GM23338 (cell line): Measurements from ENCODE around the gene VASN.
A peak's percentile ranks its signal among the peaks of the same experiment; 100 is the strongest.

Experiments used
- CREB1 ChIP-seq: fragments of 250-450 bp; sonication (Bioruptor Pico); IDR thresholded peaks from 2 replicates; pipeline ENCODE4 v1.5.0; 2020; ENCODE audit warnings: low read depth, mild to moderate bottlenecking, moderate library complexity
- CTCF ChIP-seq, 2 experiments: fragments of 200-600 bp in 1 of 2; sonication (generic) in 1 of 2; conservative IDR thresholded peaks; 2 replicates each; pipeline versions ENCODE4 v1.5.1 to v1.6.1; 2016 to 2017; ENCODE audit warnings: antibody characterized with exemption in 2 of 2, low read depth in 2 of 2, mild to moderate bottlenecking in 2 of 2, moderate library complexity in 1 of 2
- ETS1 ChIP-seq: IDR thresholded peaks from 2 replicates; pipeline ENCODE4 v1.6.1; 2016; ENCODE audit warnings: antibody characterized with exemption
- EZH2 ChIP-seq: fragments of 200-600 bp; sonication (generic); IDR thresholded peaks from one replicate; pipeline ENCODE4 v1.8.0; 2017; ENCODE audit warnings: antibody characterized with exemption, mild to moderate bottlenecking, low read depth; ENCODE audit not compliant: unreplicated experiment
- EZH2phosphoT487 ChIP-seq: fragments of 200-600 bp; sonication (generic); IDR thresholded peaks from one replicate; pipeline ENCODE4 v1.8.1; 2018; ENCODE audit warnings: antibody characterized with exemption; ENCODE audit not compliant: unreplicated experiment
- JUNB ChIP-seq: IDR thresholded peaks from one replicate; pipeline ENCODE4 v1.6.1; 2016; ENCODE audit warnings: antibody characterized with exemption; ENCODE audit not compliant: unreplicated experiment
- POLR2AphosphoS5 ChIP-seq: IDR thresholded peaks from 2 replicates; pipeline ENCODE4 v1.6.1; 2016; ENCODE audit warnings: antibody characterized with exemption, low read depth
- STAT1 ChIP-seq: IDR thresholded peaks from one replicate; pipeline ENCODE4 v1.6.1; 2016; ENCODE audit warnings: antibody characterized with exemption; ENCODE audit not compliant: unreplicated experiment
- ZNF114 ChIP-seq: fragments of 250-450 bp; sonication (Bioruptor Pico); IDR thresholded peaks from 2 replicates; pipeline ENCODE4 v1.5.0; 2020; ENCODE audit warnings: mild to moderate bottlenecking, moderate library complexity
- TF ChIP-seq, protein P1 (sequence below): IDR thresholded peaks from one replicate; pipeline ENCODE4 v1.6.1; 2018; ENCODE audit warnings: antibody characterized with exemption; ENCODE audit not compliant: unreplicated experiment

- TF ChIP-seq CTCF (conservative IDR thresholded peaks at IDR 0.05; ENCODE audit: low read depth in 2 of 2): no peak
- no peak for TF ChIP-seq JUNB
- no peak for TF ChIP-seq CREB1 (CRISPR knock-in tag)
- no peak for TF ChIP-seq EZH2
- TF ChIP-seq POLR2AphosphoS5: peak; percentile 85
- TF ChIP-seq STAT1: no peak
- TF ChIP-seq EZH2phosphoT487: no peak
- TF ChIP-seq, protein P1, sequence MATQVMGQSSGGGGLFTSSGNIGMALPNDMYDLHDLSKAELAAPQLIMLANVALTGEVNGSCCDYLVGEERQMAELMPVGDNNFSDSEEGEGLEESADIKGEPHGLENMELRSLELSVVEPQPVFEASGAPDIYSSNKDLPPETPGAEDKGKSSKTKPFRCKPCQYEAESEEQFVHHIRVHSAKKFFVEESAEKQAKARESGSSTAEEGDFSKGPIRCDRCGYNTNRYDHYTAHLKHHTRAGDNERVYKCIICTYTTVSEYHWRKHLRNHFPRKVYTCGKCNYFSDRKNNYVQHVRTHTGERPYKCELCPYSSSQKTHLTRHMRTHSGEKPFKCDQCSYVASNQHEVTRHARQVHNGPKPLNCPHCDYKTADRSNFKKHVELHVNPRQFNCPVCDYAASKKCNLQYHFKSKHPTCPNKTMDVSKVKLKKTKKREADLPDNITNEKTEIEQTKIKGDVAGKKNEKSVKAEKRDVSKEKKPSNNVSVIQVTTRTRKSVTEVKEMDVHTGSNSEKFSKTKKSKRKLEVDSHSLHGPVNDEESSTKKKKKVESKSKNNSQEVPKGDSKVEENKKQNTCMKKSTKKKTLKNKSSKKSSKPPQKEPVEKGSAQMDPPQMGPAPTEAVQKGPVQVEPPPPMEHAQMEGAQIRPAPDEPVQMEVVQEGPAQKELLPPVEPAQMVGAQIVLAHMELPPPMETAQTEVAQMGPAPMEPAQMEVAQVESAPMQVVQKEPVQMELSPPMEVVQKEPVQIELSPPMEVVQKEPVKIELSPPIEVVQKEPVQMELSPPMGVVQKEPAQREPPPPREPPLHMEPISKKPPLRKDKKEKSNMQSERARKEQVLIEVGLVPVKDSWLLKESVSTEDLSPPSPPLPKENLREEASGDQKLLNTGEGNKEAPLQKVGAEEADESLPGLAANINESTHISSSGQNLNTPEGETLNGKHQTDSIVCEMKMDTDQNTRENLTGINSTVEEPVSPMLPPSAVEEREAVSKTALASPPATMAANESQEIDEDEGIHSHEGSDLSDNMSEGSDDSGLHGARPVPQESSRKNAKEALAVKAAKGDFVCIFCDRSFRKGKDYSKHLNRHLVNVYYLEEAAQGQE: no peak
- peak; percentile 22; the same call in 1 of the 2 replicates for TF ChIP-seq ETS1
- no peak for TF ChIP-seq ZNF114
These were observed 20.6 kb upstream of the VASN start, which contains the start of gene PAM16 for GRCh38 chr16:4350787-4351659.
